ENCODE results near the gene KIF25. TPM values are rescaled to one million over a fixed set of nuclear protein-coding genes. Genes with fewer than 3 reads are reported as not detected.

KIF25 gene
- total and polyA plus RNA-seq, 7 experiments from 2014 or later: 0.86 TPM; not detected in 6

DNA sequence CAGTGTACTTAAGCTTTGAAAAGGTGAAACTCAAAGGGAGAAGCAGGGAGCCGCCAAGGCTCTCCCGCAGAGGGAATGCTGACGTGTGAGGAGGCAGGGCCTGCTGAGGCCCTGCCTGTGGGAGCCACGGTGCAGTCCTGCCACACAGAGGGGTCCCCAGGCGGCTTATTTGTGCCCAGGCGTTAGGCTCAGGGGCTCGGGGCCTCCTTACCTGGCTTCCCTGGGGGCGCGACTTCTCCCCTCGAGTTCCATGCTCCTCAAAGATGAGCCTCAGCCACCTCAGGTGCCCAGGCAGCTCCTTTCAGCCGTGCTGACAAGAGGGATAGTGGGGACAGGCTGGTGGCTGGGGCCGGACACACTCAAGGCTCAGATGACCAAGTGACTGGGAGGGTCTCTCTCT lies 2.2 kb upstream of the KIF25 start:
- Histone ChIP-seq H3K4me1 (ENCODE audit: control insufficient read depth in 2 of 2, insufficient read depth in 2 of 2, low read length in 2 of 2) (no peaks in the 10 kb centered on the region), H3K36me3 (ENCODE audit: control insufficient read depth in 2 of 3, insufficient read depth in 3 of 3, low read length in 3 of 3) (no peaks in the 10 kb centered on the region), H3K9me3 (ENCODE audit: control insufficient read depth in 2 of 3, low read length in 3 of 3) (no peaks in the 10 kb centered on the region), H3K27me3 (ENCODE audit: control insufficient read depth in 2 of 2, insufficient read depth in 2 of 2, low read length in 2 of 2) (no peaks in the 10 kb centered on the region), H3K4me3 (ENCODE audit: low read length) (no peak overlapping the region), H3K27ac (ENCODE audit: low read depth, low read length) (no peak overlapping the region)
- CTCF ChIA-PET: no interaction called here
- Mint-ChIP-seq H3K9me3 (peaks cover 0 to 6% (median 0%) of the 10 kb centered on the region in 11 donors), H3K4me1 (peaks cover 0 to 7% (median 3%) of the 10 kb centered on the region in 7 donors), H3K27ac (no peak overlapping the region), H3K4me3 (no peak overlapping the region), H3K27me3 (peaks cover 0 to 22% (median 12%) of the 10 kb centered on the region in 5 donors), H3K36me3 (peaks cover 0 to 7% (median 0%) of the 10 kb centered on the region in 5 donors)
- intact Hi-C loops (cut with micrococcal nuclease): no loop called here
- ATAC-seq (no peak), DNase-seq (no peak)
- POLR2A ChIA-PET: no interaction called here

DNA sequence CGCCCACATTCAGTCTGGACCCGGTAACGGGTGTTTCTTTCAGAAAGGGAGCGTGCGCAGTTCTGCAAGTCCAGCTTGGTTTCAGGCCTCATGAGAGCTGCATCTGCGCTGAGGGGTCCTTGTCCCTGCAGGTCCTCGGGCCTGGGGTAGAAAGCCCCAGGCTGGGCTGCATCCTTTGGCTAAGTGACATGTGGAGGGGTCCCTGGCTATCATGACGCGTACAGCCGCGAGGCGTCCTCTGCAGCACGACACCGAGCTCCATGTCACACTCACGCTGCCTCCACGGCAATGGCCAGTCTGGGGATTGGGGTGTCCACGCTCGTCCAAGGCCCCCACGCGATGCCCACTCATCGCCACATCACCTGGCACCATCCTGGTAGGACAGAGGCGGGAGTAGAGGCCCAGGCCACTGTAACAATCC lies 1.7 kb upstream of the KIF25 start:
- H3K27ac Mint-ChIP-seq: no peak overlapping the region
- peaks cover 0 to 6% (median 0%) of the 10 kb centered on the region in 11 donors for H3K9me3 Mint-ChIP-seq
- POLR2A ChIA-PET: no interaction called here
- CTCF ChIA-PET: no interaction called here
- H3K4me3 ChIP-seq (ENCODE audit: low read length): no peak overlapping the region
- H3K4me1 Mint-ChIP-seq: peaks cover 0 to 7% (median 3%) of the 10 kb centered on the region in 7 donors
- H3K4me3 Mint-ChIP-seq: peak overlapping the region in 1 of 10 donors; percentile 25
- H3K9me3 ChIP-seq (ENCODE audit: control insufficient read depth in 2 of 3, low read length in 3 of 3): no peaks in the 10 kb centered on the region
- DNase-seq: no peak
- no peaks in the 10 kb centered on the region for H3K4me1 ChIP-seq (ENCODE audit: control insufficient read depth in 2 of 2, insufficient read depth in 2 of 2, low read length in 2 of 2)
- no peak overlapping the region for H3K27ac ChIP-seq (ENCODE audit: low read depth, low read length)
- no peaks in the 10 kb centered on the region for H3K36me3 ChIP-seq (ENCODE audit: control insufficient read depth in 2 of 3, insufficient read depth in 3 of 3, low read length in 3 of 3)
- H3K27me3 ChIP-seq (ENCODE audit: control insufficient read depth in 2 of 2, insufficient read depth in 2 of 2, low read length in 2 of 2): no peaks in the 10 kb centered on the region
- ATAC-seq: no peak
- H3K27me3 Mint-ChIP-seq: peaks cover 0 to 24% (median 12%) of the 10 kb centered on the region in 5 donors
- H3K36me3 Mint-ChIP-seq: peaks cover 0 to 7% (median 0%) of the 10 kb centered on the region in 5 donors
- intact Hi-C loops (cut with micrococcal nuclease): no loop called here

DNA sequence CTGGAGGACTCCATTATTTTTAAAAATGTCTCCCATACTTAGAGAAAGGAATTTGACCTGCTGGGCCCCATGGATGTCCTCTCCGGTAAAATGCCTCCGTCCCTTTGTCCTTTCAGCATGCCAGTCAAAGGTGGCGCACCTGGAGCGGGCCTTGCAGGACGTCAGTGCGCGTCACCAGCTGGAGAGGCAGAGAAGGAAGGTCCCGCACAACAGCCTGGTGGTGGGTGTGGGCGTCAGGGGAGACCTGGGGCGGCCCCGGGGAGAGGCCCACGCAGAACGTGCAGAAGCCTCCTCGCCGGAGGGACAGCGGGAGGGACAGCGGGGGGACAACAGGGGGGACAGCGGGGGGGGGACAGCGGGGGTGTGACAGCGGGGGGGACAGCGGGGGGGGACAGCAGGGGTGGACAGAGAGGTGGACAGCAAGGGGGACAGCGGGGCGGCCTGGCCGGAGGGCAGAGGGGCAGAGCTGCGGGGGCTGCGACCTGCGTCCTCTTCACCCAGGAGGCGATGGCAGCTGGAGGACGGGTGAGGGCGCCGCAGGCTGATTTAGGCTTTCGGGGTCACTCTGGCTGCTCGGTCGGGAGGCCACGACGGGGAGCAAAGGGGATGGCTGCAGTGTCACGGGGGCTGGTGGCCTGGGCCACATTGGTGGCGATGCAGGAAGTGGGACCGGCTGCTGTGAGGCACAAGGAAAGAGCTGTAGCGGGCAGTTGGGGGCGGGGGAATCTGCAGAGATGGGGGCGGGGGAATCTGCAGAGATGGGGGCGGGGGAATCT lies 859 bp upstream of the KIF25 start:
- ATAC-seq (no peak), DNase-seq (no peak)
- H3K9me3 Mint-ChIP-seq: peaks cover 0 to 6% (median 0%) of the 10 kb centered on the region in 11 donors
- H3K27ac ChIP-seq (ENCODE audit: low read depth, low read length): no peak overlapping the region
- intact Hi-C loops (cut with micrococcal nuclease): no loop called here
- no peak overlapping the region for H3K27ac Mint-ChIP-seq
- peaks cover 0 to 7% (median 0%) of the 10 kb centered on the region in 5 donors for H3K36me3 Mint-ChIP-seq
- peaks cover 0 to 30% (median 12%) of the 10 kb centered on the region in 5 donors for H3K27me3 Mint-ChIP-seq
- H3K4me1 Mint-ChIP-seq: peaks cover 0 to 7% (median 3%) of the 10 kb centered on the region in 7 donors
- no peak overlapping the region for H3K4me3 ChIP-seq (ENCODE audit: low read length)
- H3K4me3 Mint-ChIP-seq: peak overlapping the region in 2 of 10 donors; percentile 25 to 67
- no peaks in the 10 kb centered on the region for H3K36me3 ChIP-seq (ENCODE audit: control insufficient read depth in 2 of 3, insufficient read depth in 3 of 3, low read length in 3 of 3)
- no peaks in the 10 kb centered on the region for H3K9me3 ChIP-seq (ENCODE audit: control insufficient read depth in 2 of 3, low read length in 3 of 3)
- POLR2A ChIA-PET: no interaction called here
- no peaks in the 10 kb centered on the region for H3K27me3 ChIP-seq (ENCODE audit: control insufficient read depth in 2 of 2, insufficient read depth in 2 of 2, low read length in 2 of 2)
- no peaks in the 10 kb centered on the region for H3K4me1 ChIP-seq (ENCODE audit: control insufficient read depth in 2 of 2, insufficient read depth in 2 of 2, low read length in 2 of 2)
- CTCF ChIA-PET: no interaction called here

DNA sequence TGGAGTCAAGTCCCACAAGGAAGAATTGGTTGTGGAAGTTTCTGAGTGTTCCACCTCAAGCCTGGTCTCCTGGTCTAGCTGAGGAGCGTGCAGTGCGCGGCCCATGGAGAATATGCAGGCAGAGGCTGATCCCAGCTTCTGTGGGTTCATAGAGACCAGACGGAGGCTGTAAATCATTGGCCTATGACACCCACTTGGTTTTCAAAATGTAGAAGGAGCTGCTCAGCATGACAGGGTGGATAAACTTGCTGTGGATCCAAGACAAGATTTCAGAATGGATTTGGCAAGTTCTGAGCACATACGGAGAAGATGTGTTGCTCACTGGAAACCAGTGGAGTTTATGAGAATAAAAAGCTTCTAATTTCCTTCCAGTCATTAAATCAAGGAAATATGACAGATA lies 744 bp downstream of the KIF25 start:
- ATAC-seq (no peak), DNase-seq (no peak)
- H3K4me3 ChIP-seq (ENCODE audit: low read length): no peak overlapping the region
- Mint-ChIP-seq H3K27me3 (peaks cover 0 to 35% (median 12%) of the 10 kb centered on the region in 5 donors), H3K36me3 (peaks cover 0 to 7% (median 0%) of the 10 kb centered on the region in 5 donors), H3K27ac (no peak overlapping the region), H3K4me3 (no peak overlapping the region), H3K9me3 (peaks cover 0 to 6% (median 0%) of the 10 kb centered on the region in 11 donors), H3K4me1 (peaks cover 0 to 7% (median 3%) of the 10 kb centered on the region in 7 donors)
- no peak overlapping the region for H3K27ac ChIP-seq (ENCODE audit: low read depth, low read length)
- H3K27me3 ChIP-seq (ENCODE audit: control insufficient read depth in 2 of 2, insufficient read depth in 2 of 2, low read length in 2 of 2): no peaks in the 10 kb centered on the region
- ChIA-PET POLR2A (no interaction called here), CTCF (no interaction called here)
- H3K4me1 ChIP-seq (ENCODE audit: control insufficient read depth in 2 of 2, insufficient read depth in 2 of 2, low read length in 2 of 2): no peaks in the 10 kb centered on the region
- intact Hi-C loops (cut with micrococcal nuclease): no loop called here
- H3K9me3 ChIP-seq (ENCODE audit: control insufficient read depth in 2 of 3, low read length in 3 of 3): no peaks in the 10 kb centered on the region
- H3K36me3 ChIP-seq (ENCODE audit: control insufficient read depth in 2 of 3, insufficient read depth in 3 of 3, low read length in 3 of 3): no peaks in the 10 kb centered on the region

DNA sequence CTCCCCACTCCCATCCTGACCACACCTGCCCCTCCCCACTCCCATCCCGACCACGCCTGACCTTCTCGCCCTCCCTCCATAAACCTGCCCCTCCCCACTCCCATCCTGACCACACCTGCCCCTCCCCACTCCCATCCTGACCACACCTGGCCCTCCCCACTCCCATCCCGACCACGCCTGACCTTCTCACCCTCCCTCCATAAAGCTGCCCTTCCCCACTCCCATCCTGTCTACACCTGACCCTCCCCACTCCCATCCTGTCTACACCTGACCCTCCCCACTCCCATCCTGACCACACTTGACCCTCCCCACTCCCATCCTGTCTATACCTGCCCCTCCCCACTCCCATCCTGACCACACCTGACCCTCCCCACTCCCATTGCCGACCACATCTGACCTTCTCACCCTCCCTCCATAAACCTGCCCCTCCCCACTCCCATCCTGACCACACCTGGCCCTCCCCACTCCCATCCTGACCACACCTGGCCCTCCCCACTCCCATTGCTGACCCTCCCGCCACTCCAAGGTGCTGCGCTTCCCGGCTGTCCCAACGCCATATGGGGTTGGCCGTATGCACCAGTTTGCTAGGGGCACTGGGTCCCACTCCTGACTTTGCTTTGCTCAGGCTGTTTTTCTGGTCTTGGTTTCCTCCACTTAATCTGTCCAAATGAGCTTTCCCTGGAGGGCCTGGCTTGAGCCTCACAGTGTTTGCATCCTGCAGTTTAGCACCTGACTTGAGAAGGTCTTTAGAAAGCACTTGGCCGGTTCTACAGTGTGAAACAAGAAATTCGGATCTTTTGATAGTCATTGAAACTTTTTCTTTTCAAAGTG lies 2.9 kb downstream of the KIF25 start:
- no peaks in the 10 kb centered on the region for H3K4me1 ChIP-seq (ENCODE audit: control insufficient read depth in 2 of 2, insufficient read depth in 2 of 2, low read length in 2 of 2)
- peaks cover 0 to 7% (median 3%) of the 10 kb centered on the region in 7 donors for H3K4me1 Mint-ChIP-seq
- H3K27me3 Mint-ChIP-seq: peaks cover 0 to 31% (median 12%) of the 10 kb centered on the region in 5 donors
- H3K9me3 ChIP-seq (ENCODE audit: control insufficient read depth in 2 of 3, low read length in 3 of 3): no peaks in the 10 kb centered on the region
- no peaks in the 10 kb centered on the region for H3K27me3 ChIP-seq (ENCODE audit: control insufficient read depth in 2 of 2, insufficient read depth in 2 of 2, low read length in 2 of 2)
- H3K9me3 Mint-ChIP-seq: peaks cover 0 to 6% (median 0%) of the 10 kb centered on the region in 11 donors
- ChIA-PET CTCF (no interaction called here), POLR2A (no interaction called here)
- peaks cover 0 to 7% (median 0%) of the 10 kb centered on the region in 5 donors for H3K36me3 Mint-ChIP-seq
- H3K27ac ChIP-seq (ENCODE audit: low read depth, low read length): no peak overlapping the region
- DNase-seq: no peak
- no peak overlapping the region for H3K27ac Mint-ChIP-seq
- H3K4me3 ChIP-seq (ENCODE audit: low read length): no peak overlapping the region
- H3K4me3 Mint-ChIP-seq: no peak overlapping the region
- no peaks in the 10 kb centered on the region for H3K36me3 ChIP-seq (ENCODE audit: control insufficient read depth in 2 of 3, insufficient read depth in 3 of 3, low read length in 3 of 3)
- ATAC-seq: no peak
- intact Hi-C loops (cut with micrococcal nuclease): no loop called here

DNA sequence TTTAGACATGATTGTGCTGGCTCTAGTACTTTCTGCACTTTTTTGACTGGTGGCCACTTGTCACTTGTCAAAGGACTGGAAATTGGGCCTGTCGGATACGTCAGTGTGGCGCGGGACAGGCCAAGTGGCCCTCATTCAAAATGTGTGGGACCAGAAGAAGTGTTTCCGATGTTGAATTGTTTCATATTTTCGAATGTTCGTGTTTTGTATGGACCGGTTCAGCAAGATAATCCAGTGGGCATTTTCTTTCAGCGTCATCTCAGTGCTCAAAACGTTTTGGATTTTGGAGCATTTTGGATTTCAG lies 3.5 kb downstream of the KIF25 start:
- DNase-seq (no peak), ATAC-seq (no peak)
- Histone ChIP-seq H3K27me3 (ENCODE audit: control insufficient read depth in 2 of 2, insufficient read depth in 2 of 2, low read length in 2 of 2) (no peaks in the 10 kb centered on the region), H3K4me3 (ENCODE audit: low read length) (no peak overlapping the region), H3K27ac (ENCODE audit: low read depth, low read length) (no peak overlapping the region), H3K36me3 (ENCODE audit: control insufficient read depth in 2 of 3, insufficient read depth in 3 of 3, low read length in 3 of 3) (no peaks in the 10 kb centered on the region), H3K9me3 (ENCODE audit: control insufficient read depth in 2 of 3, low read length in 3 of 3) (no peaks in the 10 kb centered on the region), H3K4me1 (ENCODE audit: control insufficient read depth in 2 of 2, insufficient read depth in 2 of 2, low read length in 2 of 2) (no peaks in the 10 kb centered on the region)
- peaks cover 0 to 6% (median 0%) of the 10 kb centered on the region in 11 donors for H3K9me3 Mint-ChIP-seq
- ChIA-PET CTCF (no interaction called here), POLR2A (no interaction called here)
- peaks cover 0 to 7% (median 3%) of the 10 kb centered on the region in 7 donors for H3K4me1 Mint-ChIP-seq
- peaks cover 0 to 7% (median 0%) of the 10 kb centered on the region in 5 donors for H3K36me3 Mint-ChIP-seq
- H3K27ac Mint-ChIP-seq: no peak overlapping the region
- H3K27me3 Mint-ChIP-seq: peaks cover 0 to 31% (median 12%) of the 10 kb centered on the region in 5 donors
- H3K4me3 Mint-ChIP-seq: no peak overlapping the region
- intact Hi-C loops (cut with micrococcal nuclease): no loop called here

All from naive thymus-derived CD4-positive, alpha-beta T cell (primary cell).